Panc1 (cell line): ENCODE data around the gene DDIAS. TPM values are rescaled to one million over a fixed set of nuclear protein-coding genes. Genes with fewer than 3 reads are reported as not detected.
"Not testable (repeated sequence)": the region's sequence is repeated elsewhere in the genome, so short reads cannot be mapped to it uniquely, and the experiment has no call there.

Experiments
- ATAC-seq: fragments of 200-7000 bp; cut with Tn5 transposase; 2 replicates; pipeline ENCODE4 v1.9.1; 2020; ENCODE audit warnings: mild to moderate bottlenecking, moderate library complexity
- BruUV-seq: library from RNA; stranded (reverse); fragments of 400-500 nt; replicated peaks from 2 replicates; lab custom pipeline; 2021; lab: Mats Ljungman, UMichigan
- CTCF ChIA-PET: fragments of 300-600 bp; sonication (Branson Sonifier 250); formaldehyde crosslinking; loops from one replicate; lab custom pipeline; 2022; ENCODE audit warnings: antibody characterized with exemption; lab: Charles Lee
- POLR2A ChIA-PET: fragments of 300-600 bp; sonication (Branson Sonifier 250); formaldehyde crosslinking; loops from one replicate; lab custom pipeline; 2022; ENCODE audit warnings: antibody characterized with exemption; lab: Charles Lee
- DNase-seq: peaks from one replicate; pipeline ENCODE4 v3.0.0-alpha.2; 2010; ENCODE audit warnings: low read depth, low spot score
- H3K27ac ChIP-seq: 2 replicates; pipeline ENCODE4 v1.5.1; 2011; ENCODE audit warnings: mild to moderate bottlenecking, low read length, inconsistent platforms
- H3K27me3 ChIP-seq: fragments of 200-500 bp; sonication (Bioruptor generic); 2 replicates; pipeline ENCODE4 v1.6.0; 2014; ENCODE audit warnings: low read length, inconsistent platforms; ENCODE audit not compliant: control insufficient read depth, insufficient read depth
- H3K36me3 ChIP-seq: fragments of 200-500 bp; sonication (Bioruptor generic); 2 replicates; pipeline ENCODE4 v1.5.1; 2014; ENCODE audit warnings: inconsistent platforms, mild to moderate bottlenecking, low read length, moderate library complexity; ENCODE audit not compliant: control insufficient read depth, insufficient read depth
- H3K4me1 ChIP-seq: 2 replicates; pipeline ENCODE4 v1.5.1; 2011; ENCODE audit warnings: inconsistent platforms, mild to moderate bottlenecking, low read length, moderate library complexity; ENCODE audit not compliant: control insufficient read depth, insufficient read depth
- H3K4me3 ChIP-seq, 2 experiments: 2 replicates each; pipeline ENCODE4 v1.5.1; 2011 to 2012; ENCODE audit warnings: low read depth in 2 of 2, low read length in 2 of 2, mild to moderate bottlenecking in 2 of 2, inconsistent platforms in 1 of 2, moderate library complexity in 1 of 2
- H3K9me3 ChIP-seq: fragments of 200-500 bp; sonication (Bioruptor generic); 2 replicates; pipeline ENCODE4 v1.5.1; 2014; ENCODE audit warnings: low read depth, mild to moderate bottlenecking, inconsistent platforms, low read length, moderate library complexity; ENCODE audit not compliant: control insufficient read depth, insufficient read depth
- POLR2AphosphoS5 ChIP-seq: IDR thresholded peaks from 2 replicates; pipeline ENCODE4 v1.6.1; 2012; ENCODE audit warnings: mild to moderate bottlenecking, low read depth, low read length, moderate library complexity
- REST ChIP-seq, 2 experiments: IDR thresholded peaks; 2 replicates each; pipeline ENCODE4 v1.6.1; 2011 to 2012; ENCODE audit warnings: low read depth in 2 of 2, control low read depth in 1 of 2, low read length in 1 of 2, mild to moderate bottlenecking in 1 of 2, moderate library complexity in 1 of 2; ENCODE audit not compliant: insufficient read depth in 1 of 2
- SIN3A ChIP-seq: IDR thresholded peaks from 2 replicates; pipeline ENCODE4 v1.6.1; 2012; ENCODE audit warnings: low read depth, mild to moderate bottlenecking, low read length, moderate library complexity, borderline replicate concordance; ENCODE audit not compliant: insufficient read depth
- TCF7L2 ChIP-seq: IDR thresholded peaks from 2 replicates; pipeline ENCODE4 v1.6.1; 2011; ENCODE audit warnings: mild to moderate bottlenecking, low read depth, low read length, inconsistent platforms
- in situ Hi-C: cut with HindIII; loops from 2 replicates; pipeline ENCODE4 v1.10.0; 2016; ENCODE audit warnings: low sequenced_read_pairs, low pct_unique_long_range_greater_than_20kb
- intact Hi-C: fragments of 100-400 bp; cut with micrococcal nuclease; formaldehyde crosslinking; loops from one replicate; pipeline ENCODE4 v1.10.0; 2022; ENCODE audit not compliant: unreplicated experiment
- total RNA-seq: library from RNA; stranded (reverse); gene quantifications from one replicate; pipeline ENCODE4 v1.2.1, GENCODE V29; 2021; ENCODE audit not compliant: unreplicated experiment
- TF ChIP-seq, protein P1 (sequence below): fragments of 450-650 bp; IDR thresholded peaks from 2 replicates; pipeline ENCODE4 v1.5.1; 2017; ENCODE audit warnings: mild to moderate bottlenecking

Gene DDIAS
- total RNA-seq, 1 experiment from 2014 or later, result 22.9 TPM

DNA sequence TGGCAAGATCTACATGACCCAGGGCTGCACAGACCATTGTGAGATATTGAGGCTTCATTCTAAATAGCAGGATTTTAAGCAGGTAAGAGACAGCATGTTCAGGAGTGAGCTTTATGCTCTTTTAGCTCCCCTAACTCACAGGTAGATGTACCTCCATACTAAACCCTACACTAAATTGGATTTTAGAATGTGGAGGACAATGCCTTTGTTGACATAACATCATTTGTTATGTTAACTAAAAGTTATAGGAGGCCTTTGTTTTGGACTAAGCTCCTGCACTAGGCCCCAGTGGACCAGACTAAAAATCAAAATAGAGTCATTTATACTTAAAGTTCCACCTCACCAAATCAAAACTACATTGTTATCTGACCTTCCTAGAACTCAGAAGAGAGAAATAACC is 6.8 kb downstream of the DDIAS start:
- BruUV-seq, result no TSS peak
- no peak for DNase-seq
- H3K27ac ChIP-seq, result no peak overlapping the region
- CTCF ChIA-PET, result no interaction called here
- in situ Hi-C loops (no loop called here), intact Hi-C loops (loop anchor here (5.0 to 10.0 kb wide), 4 partner anchors 164 to 376 kb away; partner anchors contain the start of genes CCDC90B, PCF11 and RAB30)
- POLR2A ChIA-PET, result no interaction called here
- no peak overlapping the region for H3K4me3 ChIP-seq
- H3K27me3 ChIP-seq, result no peaks in the 10 kb centered on the region
- no peak for ATAC-seq
- TF ChIP-seq TCF7L2 (no peak), SIN3A (no peak), POLR2AphosphoS5 (no peak), REST (IDR thresholded peaks at IDR 0.05; ENCODE audit: insufficient read depth in 1 of 2, low read depth in 2 of 2, low read length in 1 of 2) (no peak)
- TF ChIP-seq, protein P1, sequence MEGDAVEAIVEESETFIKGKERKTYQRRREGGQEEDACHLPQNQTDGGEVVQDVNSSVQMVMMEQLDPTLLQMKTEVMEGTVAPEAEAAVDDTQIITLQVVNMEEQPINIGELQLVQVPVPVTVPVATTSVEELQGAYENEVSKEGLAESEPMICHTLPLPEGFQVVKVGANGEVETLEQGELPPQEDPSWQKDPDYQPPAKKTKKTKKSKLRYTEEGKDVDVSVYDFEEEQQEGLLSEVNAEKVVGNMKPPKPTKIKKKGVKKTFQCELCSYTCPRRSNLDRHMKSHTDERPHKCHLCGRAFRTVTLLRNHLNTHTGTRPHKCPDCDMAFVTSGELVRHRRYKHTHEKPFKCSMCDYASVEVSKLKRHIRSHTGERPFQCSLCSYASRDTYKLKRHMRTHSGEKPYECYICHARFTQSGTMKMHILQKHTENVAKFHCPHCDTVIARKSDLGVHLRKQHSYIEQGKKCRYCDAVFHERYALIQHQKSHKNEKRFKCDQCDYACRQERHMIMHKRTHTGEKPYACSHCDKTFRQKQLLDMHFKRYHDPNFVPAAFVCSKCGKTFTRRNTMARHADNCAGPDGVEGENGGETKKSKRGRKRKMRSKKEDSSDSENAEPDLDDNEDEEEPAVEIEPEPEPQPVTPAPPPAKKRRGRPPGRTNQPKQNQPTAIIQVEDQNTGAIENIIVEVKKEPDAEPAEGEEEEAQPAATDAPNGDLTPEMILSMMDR, result no peak
- H3K4me1 ChIP-seq, result no peaks in the 10 kb centered on the region
- no peaks in the 10 kb centered on the region for H3K36me3 ChIP-seq
- H3K9me3 ChIP-seq, result no peaks in the 10 kb centered on the region; the same call in 1 of the 2 replicates

DNA sequence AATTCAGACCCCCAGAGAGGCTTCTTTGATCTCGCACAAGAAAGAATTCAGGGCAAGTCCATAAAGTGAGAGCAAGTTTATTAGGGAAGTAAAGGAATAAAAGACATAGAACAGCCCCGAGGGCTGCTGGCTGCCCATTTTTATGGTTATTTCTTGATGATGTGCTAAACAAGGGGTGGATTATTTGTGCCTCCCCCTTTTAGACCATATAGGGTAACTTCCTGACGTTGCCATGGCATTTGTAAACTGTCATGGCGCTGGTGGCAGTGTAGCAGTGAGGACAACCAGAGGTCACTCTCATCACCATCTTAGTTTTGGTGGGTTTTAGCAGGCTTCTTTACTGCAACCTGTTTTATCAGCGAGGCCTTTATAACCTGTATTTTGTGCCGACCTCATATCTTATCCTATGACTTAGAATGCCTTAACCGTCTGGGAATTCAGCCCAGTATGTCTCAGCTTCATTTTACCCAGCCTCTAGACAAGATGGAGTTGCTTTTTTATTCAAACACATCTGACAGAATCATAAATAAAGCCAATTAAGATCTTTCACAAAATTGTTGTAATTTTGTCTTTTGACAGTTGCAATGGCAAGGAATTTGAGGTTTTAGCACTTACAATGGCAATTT is 7.6 kb downstream of the DDIAS start:
- no peak for ATAC-seq
- TF ChIP-seq, protein P1, result no peak
- no peak for TF ChIP-seq TCF7L2
- no peak for TF ChIP-seq SIN3A
- no peak for TF ChIP-seq POLR2AphosphoS5
- no peak for TF ChIP-seq REST (IDR thresholded peaks at IDR 0.05; ENCODE audit: insufficient read depth in 1 of 2, low read depth in 2 of 2, low read length in 1 of 2)
- intact Hi-C loops (loop anchor here (5.0 to 10.0 kb wide), 4 partner anchors 163 to 376 kb away; partner anchors contain the start of genes CCDC90B, PCF11 and RAB30), in situ Hi-C loops (no loop called here)
- no peaks in the 10 kb centered on the region for H3K4me1 ChIP-seq
- H3K4me3 ChIP-seq, result no peak overlapping the region
- no peaks in the 10 kb centered on the region; the same call in 1 of the 2 replicates for H3K9me3 ChIP-seq
- POLR2A ChIA-PET, result no interaction called here
- BruUV-seq, result no TSS peak
- DNase-seq, result no peak
- no peaks in the 10 kb centered on the region for H3K36me3 ChIP-seq
- H3K27ac ChIP-seq, result no peak overlapping the region
- CTCF ChIA-PET, result no interaction called here
- H3K27me3 ChIP-seq, result no peaks in the 10 kb centered on the region

DNA sequence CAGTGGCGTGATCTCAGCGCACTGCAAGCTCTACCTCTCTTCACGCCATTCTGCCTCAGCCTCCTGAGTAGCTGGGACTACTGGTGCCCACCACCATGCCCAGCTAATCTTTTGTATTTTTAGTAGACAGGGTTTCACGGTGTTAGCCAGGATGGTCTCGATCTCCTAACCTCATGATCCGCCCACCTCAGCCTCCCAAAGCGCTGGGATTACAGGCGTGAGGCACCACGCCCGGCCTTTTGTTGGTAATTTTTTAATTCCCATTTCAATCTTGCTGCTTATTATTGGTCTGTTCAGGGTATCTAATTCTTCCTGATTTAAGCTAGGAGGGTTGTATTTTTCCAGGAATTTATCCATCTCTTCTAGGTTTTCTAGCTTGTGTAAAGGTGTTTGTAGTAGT is 18.2 kb downstream of the DDIAS start:
- H3K27me3 ChIP-seq, ATAC-seq, POLR2A ChIA-PET, DNase-seq, H3K9me3 ChIP-seq, H3K36me3 ChIP-seq, in situ Hi-C loops, H3K4me1 ChIP-seq, BruUV-seq, H3K4me3 ChIP-seq, H3K27ac ChIP-seq, CTCF ChIA-PET, intact Hi-C loops: not testable (repeated sequence)
